Measurements from ENCODE around the gene TPST1. TPM values are rescaled to one million over a fixed set of nuclear protein-coding genes. Genes with fewer than 3 reads are reported as not detected.
"Not testable (repeated sequence)": the region's sequence is repeated elsewhere in the genome, so short reads cannot be mapped to it uniquely, and the experiment has no call there.

The TPST1 gene
- total RNA-seq, 1 donor from 2014 or later, result 20.9 TPM

DNA sequence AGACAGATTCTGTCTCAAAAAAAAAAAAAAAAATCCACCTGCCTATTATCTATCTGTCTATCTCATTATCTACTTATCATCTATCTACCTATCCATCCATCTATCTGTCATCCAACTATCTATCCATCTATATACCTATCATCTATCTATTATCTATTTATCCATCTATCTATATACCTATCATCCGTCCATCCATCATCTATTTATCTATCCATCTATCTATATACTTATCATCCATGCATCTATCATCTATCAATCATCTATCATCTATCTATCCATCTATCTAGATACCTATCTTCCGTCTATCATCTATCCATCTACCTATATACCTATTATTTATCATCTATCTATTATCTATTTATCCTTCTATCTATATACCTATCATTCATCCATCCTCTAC is 16.5 kb upstream of the TPST1 start:
- no peak for DNase-seq (ENCODE audit: low spot score)

- DNase-seq (ENCODE audit: low spot score), result no peak
Measured at GRCh38 chr7:66189695-66190503, 15.2 kb upstream of the TPST1 start.

- DNase-seq (ENCODE audit: low spot score), result no peak
Measured at GRCh38 chr7:66190504-66190857, 14.7 kb upstream of the TPST1 start.

DNA sequence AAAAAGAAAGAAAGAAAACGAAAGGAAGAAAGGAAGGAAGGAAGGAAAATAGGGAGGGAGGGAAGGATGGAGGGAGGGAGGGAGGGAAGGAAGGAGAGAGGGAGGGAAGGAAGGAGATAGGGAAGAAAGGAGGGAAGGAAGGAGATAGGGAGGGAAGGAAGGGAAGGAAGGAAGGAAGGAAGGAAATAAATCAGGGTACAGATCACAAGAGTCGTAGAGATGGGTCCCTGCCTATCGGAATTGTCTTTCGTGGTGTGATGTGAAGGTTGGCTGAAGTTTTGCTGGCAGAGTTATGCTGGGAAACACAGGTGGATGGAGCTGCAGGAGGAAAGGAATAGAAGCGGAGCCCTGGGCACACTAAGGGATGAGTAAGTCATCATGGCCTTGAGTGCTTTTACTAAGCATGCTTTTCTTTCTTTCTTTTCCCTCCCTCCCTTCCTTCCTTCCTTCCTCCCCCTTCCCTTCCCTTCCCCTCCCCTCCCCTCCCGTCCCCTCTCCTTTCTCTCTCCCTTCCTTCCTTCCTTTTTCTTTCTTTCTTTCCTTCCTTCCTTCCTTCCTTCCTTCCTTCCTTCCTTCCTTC is 11.9 kb upstream of the TPST1 start:
- DNase-seq (ENCODE audit: low spot score), result no peak

DNA sequence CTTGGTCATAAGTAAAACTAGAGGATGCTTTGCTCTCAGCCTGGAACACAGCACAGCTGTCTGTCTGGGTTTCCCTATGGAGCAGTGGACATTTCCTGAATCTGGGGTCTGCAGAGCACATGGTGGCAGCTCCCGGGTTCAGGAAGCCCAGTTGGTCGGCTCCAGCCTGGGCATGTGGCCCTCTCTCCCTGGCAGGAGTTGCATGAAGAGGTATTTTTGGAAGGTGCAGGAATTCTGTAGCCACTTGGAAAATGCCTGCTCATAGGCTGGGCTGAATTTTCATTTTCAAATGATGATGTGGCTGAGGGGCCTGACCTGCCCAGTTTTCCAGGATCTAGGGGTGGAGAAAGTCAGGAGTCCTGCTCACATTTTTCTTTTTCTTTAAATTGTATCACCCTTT is 6.7 kb upstream of the TPST1 start:
- DNase-seq (ENCODE audit: low spot score), result no peak

DNA sequence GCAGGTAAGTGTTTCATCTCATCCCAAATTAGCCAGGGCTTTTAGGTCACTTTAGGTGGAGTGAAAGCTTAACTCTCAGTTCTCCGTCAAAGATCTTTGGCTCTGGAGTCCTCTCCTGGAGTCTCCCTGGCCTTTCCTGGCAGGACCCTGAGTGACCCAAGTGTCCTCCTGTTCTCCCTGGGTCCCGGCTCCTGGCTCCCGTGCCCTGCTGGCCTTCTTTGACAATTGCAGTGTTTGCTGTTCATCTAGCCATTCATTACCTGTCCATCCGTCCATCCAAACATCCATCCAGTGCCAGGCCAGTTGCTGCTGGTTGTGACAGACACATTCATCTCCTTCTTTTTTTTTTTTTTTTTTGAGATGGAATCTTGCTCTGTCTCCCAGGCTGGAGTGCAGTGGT is 6.2 kb upstream of the TPST1 start:
- no peak for DNase-seq (ENCODE audit: low spot score)

GRCh38 chr7:66202441-66202840 is 2.7 kb upstream of the TPST1 start:
- no peak for DNase-seq (ENCODE audit: low spot score)

DNA sequence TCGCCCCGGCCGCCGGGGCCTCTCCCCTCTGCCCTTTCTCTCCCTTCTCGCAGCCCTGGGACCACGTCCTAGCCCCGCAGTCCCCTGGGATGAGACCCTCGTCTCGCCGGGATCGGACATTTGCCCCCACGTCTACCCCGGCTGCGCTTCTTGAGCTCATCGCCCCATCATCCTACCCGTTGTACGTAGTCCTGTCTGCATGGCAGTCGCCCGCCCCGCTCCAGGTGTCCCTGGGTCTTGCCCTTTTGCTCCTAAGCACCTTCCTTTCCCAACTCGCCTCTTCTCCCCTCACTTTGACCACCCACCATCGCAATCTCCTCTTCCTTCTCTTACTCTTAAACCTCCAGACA is 582 bp downstream of the TPST1 start:
- DNase-seq (ENCODE audit: low spot score), result no peak

DNA sequence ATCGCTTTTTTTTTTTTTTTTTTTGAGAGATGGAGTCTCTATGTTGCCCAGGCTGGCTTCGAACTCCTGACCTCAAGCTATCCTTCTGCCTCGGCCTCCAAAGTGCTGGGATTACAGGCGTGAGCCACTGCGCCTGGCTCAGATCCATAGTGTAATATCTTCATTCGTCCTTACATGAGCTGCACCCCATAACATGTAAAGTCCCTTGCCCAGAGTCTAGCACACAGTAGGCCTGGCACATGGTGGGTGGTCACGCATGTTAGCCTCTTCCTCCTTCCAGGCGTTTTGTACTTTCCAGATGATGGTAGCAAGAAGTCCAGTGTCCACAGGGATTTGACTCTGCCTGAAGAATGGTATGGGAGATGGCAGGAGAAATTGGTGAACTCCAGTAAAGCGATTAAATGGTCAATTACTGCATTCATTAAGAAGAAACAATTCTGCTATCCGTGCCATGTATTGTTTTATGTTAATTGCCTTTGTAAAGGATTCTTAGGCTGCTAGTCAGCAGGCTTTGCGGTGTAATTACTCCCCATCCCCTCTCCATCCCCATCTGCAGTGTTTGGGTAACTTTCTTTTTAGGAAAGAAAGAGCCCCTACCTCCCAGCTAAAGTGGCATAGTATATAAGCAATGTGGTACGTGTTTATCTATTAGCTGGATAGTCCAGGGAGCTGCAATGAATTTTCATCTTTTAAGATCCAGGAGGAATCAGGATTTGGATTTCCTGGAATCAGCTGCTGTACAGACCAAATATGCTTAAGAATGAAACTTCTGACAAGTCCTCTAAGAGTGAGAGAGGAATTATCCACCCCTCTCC is 1.2 kb downstream of the TPST1 start:
- no peak for DNase-seq (ENCODE audit: low spot score)

DNA sequence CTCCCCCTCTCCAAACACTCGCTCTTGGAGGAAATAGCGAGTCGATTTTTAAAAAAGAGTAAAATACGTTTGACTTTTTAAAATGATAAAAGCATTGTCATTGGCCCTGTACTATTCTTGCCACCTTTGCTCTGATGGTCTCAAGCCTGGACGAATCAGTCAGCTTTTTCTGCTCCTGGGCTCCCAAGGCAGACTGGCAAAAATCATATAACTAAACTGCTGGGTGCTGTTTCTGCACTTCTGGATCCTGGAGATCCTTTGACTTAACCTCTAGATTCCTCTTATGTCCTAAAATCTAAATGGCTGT is 1.8 kb downstream of the TPST1 start:
- no peak for DNase-seq (ENCODE audit: low spot score)

- no peak for DNase-seq (ENCODE audit: low spot score)
Measured at GRCh38 chr7:66207540-66207939, 2.4 kb downstream of the TPST1 start.

DNA sequence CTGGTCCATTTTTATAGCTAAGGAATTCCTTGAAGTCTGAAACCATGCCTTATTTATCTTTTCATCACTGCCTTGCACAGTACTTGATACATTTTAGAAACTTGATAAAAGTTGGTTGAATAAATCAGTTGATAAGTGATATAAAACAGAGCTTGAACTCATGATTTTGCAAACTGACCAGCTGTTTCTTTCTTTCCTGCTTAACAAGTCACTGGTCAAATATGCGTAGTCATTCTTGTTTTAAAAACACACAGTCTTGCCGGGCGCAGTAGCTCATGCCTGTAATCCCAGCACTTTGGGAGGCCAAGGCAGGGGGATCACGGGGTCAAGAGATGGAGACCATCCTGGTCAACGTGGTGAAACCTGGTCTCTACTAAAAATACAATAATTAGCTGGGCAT is 6.3 kb downstream of the TPST1 start:
- no peak for DNase-seq (ENCODE audit: low spot score)

DNA sequence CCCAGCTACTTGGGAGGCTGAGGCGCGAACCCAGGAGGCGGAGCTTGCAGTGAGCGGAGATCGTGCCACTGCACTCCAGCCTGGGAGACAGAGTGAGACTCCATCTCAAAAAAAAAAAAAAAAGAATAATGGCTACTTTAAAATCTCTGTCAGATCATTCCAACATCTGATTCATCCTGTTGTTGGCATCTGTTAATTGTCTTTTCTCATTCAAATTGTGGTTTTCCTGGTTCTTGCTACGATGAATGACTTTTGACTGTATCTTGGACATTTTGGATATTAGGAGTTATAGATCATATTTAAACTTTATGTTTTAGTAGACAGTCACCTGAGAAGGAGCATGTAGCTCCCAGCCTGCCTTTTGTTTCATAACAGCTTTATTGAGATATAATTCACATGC is 8.5 kb downstream of the TPST1 start:
- DNase-seq (ENCODE audit: low spot score), result no peak

- DNase-seq (ENCODE audit: low spot score), result no peak
Measured at GRCh38 chr7:66216687-66217086, 11.6 kb downstream of the TPST1 start.

DNA sequence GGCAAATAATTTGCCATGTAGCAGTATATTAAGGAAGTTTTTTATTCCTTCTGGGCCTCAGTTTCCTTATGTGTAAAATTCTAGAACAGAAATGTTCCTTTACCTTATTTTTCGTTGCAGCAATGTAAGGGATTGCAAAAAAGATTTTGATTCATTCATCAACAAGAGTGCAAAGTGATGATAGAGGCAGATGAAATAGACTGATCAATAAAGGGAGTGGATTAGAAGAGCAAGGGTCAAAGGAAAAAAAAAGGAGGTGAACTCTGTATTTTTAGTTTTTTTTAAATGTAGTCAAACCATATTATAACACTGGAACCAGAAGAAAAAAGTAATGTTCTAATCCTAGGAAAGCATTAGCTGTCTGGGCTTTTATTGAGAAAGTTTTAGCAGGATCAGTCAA is 14.7 kb downstream of the TPST1 start:
- no peak for DNase-seq (ENCODE audit: low spot score)

DNA sequence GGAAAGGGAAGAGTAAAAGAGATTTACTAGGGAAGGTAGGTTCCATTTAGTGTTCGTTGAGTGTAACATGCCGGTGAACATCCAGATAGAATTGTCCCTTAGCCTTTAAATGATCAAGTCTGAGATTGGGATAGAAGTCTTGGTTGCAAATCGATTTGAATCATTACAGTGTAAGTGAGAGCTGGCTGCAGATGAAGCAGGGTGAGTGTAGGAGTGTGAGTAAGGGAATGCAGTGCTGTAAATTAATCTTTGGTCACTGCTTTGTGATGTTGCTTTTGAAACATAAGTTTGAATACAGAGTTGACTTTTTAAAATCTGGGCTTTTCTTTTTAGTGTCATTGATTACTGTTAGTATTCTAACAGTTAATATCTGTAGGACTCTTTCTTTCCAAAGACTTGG is 16.3 kb downstream of the TPST1 start:
- DNase-seq (ENCODE audit: low spot score), result no peak

DNA sequence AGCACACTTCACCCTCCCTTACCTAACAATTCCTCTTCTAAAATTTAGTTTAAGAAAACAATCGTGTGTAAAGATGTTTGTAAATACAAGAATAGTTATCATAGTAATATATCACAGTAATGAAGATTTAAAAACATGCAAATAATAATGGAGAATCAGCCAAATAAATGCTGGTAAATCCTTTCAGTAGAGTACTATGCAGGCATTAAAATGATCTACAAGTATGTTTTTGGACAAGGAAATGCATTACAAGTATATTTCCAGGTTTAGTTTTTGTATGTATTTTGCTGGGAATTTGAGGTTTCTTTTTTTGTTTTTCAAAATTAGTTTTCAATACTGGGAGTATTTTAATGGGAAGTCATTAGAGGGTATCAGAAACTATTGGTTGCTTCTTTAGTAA is 22.7 kb downstream of the TPST1 start:
- no peak for DNase-seq (ENCODE audit: low spot score)

DNA sequence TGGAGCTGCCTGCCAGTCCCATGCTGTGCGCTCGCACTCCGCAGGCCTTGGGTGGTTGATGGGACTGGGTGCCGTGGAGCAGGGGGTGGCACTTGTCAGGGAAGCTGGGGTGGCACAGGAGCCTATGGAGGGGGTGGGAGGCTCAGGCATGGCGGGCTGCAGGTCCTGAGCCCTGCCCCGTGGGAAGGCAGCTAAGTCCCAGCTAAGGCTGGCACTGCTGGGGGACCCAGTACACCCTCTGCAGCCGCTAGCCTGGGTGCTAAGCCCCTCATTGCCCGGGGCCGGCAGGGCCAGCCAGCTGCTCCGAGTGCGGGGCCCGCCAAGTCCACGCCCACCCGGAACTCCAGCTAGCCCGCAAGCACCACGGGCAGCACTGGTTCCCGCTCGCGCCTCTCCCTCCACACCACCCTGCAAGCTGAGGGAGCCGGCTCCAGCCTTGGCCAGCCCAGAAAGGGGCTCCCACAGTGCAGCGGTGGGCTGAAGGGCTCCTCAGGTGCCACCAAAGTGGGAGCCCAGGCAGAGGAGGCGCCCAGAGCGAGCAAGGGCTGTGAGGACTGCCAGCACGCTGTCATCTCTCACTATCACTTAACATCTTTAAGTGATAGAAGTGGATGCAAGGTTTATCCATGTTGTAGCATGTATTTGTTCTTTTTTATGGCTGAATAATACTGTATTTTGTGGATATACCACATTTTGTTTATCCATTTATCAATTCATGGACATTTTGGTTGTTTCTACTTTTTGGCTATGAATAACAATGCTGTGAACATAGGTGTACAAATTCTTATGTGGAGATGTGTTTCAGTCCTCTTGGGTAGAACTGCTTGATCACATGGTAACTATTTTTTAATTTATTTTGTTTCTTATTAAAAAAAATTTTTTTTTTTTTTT is 26.4 kb downstream of the TPST1 start:
- not testable (repeated sequence) for DNase-seq (ENCODE audit: low spot score)

DNA sequence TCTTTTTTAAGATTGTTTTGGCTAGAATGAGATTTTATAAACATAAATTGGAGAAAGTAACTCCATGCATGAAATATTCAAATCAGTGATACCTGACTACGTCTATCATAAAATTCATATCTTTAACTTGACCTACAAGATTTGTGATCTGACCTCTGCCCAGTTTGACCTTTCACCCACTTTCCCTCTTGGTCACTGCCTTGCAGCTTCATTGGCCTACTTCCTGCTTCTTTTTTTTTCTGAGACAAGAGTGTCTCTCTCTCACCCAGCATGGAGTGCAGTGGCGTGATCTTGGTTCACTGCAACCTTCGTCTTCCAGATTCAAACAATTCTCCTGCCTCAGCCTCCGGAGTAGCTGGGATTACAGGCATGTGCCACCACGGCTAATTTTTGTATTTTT is 28.5 kb downstream of the TPST1 start:
- no peak for DNase-seq (ENCODE audit: low spot score)

DNA sequence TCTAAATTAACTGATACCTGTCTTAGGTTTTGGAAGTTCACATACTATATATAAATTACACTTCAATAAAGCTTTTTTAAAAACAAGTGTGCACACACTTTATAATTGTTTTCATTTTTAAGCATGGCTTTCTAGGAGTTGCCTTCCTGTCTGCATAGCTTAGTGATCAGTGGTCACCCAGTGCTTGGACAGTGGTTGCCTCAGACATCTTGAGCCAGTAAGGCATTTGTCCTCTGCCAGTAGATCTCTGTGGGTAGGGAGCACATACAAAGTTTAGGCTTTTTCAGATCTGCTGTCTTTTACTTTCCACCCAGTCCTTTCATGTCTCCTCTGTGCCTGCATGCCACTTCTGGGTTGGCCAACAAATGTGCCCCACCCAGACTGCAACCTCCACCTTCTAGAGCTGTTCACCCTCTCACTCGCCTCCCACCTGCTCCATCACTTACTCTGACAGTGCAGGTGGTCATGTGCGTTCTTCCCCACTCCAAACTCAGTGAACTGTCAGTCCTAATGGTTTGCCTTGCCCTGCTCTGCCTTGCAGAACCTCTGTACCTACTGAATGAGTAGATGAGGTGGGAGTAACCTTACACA is 31.7 kb downstream of the TPST1 start:
- DNase-seq (ENCODE audit: low spot score), result no peak

DNA sequence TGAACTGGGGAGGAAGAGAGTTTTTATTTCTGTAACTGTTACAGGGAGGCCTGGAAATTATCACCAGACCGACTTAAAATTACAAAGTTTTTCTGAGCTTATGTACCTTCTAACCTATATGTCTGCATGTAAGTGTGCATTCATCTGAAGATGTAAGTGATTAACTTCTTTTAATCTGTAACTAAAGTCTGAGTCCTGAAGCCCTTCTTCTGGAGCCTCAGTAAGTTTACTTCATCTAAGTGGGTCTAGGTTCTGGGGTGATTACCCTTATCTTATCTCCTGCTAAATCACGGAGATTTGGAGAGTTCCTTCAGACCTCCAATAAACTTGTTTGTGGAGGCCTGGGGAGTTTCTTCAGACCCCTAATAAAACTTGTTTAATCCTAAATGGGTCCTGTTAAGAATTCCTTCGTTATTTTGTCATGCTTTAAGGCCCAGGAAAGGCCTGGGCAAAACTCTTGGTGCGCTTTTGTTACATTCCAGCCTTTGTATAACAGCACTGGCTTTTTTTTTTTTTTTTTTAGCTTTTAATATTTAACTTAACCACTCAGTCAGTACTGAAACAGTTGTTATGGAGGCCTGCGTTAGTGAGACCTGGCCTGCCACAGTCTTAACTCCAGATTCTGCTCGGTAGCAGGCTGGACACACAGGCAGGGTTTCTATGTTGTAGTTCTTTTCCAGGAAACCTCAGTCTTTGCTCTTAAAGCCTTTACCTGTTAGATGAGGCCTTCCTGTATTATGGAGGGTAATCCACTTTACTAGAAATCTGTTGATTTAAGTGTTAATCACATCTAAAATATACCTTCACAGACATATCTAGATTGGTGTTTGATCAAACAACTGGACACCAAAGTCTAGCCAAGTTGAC is 33.0 kb downstream of the TPST1 start:
- no peak for DNase-seq (ENCODE audit: low spot score)
